PFSK-1 (cell line): Measurements from ENCODE around the gene ZNF530.

ENCODE experiments used
- FOXP2 ChIP-seq: optimal IDR thresholded peaks from 2 replicates; pipeline ENCODE3; 2011; ENCODE audit warnings: borderline replicate concordance, control low read depth, inconsistent platforms; ENCODE audit not compliant: insufficient read depth; ENCODE audit errors: extremely low read length, extremely low read depth
- POLR2AphosphoS5 ChIP-seq: IDR thresholded peaks from 2 replicates; pipeline ENCODE4 v1.6.1; 2012; ENCODE audit warnings: low read depth, mild to moderate bottlenecking, control low read depth, low read length, moderate library complexity
- SIN3A ChIP-seq: IDR thresholded peaks from 2 replicates; pipeline ENCODE4 v1.6.1; 2012; ENCODE audit warnings: mild to moderate bottlenecking, low read length, moderate library complexity, borderline replicate concordance; ENCODE audit not compliant: insufficient read depth
- TAF1 ChIP-seq: IDR thresholded peaks from 2 replicates; pipeline ENCODE4 v1.6.1; 2012; ENCODE audit warnings: low read length, control low read depth, borderline replicate concordance; ENCODE audit not compliant: insufficient read depth
- TF ChIP-seq, protein P1 (sequence below), 2 experiments: IDR thresholded peaks; 2 replicates each; pipeline versions ENCODE4 v1.6.1 to v1.8.0; 2011 to 2012; ENCODE audit warnings: low read depth in 2 of 2, low read length in 2 of 2, control low read depth in 1 of 2, inconsistent platforms in 1 of 2, mild to moderate bottlenecking in 1 of 2, moderate library complexity in 1 of 2; ENCODE audit not compliant: insufficient read depth in 1 of 2

The ZNF530 gene

DNA sequence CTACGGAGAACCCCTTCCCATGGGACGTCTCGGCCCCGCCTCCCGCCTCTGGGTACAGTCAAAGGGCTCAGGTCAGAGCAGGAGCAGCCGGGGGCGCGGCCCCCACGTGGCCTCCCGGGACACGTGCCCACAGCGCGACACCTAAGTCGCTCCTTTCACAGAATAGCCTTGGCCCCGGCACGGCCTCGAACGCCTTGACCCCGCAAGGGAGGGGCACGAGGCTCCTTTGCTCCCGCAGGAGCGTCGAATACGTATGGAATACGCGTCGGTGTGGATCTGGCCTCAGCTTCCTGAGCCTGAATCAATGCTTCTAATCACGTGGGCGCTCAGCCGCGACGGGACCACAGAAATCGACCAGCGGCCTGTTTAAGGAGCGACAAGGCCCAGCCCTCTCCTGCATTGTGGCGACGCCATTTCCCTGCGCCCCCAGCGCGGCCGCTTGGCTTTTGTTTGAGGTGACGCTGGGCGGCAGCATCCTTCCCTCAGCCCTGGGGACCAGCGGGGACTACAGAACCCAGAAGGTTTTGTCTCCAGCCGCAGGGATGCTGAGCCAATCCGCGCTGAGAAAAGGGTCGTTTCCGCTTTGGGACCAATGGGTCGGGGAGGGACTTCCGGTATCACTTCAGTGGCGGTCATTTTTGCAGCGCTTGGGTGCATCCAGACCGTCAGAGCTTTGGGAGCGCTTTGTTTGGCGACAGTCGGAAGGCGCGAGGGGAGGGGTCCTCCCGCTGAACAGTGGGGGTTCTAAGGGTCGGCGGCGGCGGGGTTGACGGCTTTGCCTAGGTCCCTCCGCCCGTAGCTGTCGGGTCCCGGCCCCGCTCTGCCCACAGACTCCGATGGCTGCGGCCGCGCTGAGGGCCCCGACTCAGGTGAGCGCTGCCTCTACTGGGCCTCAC is 15.9 kb upstream of the ZNF530 start, which contains the start of gene ZIK1:
TSS of gene ZIK1 (plus strand) at position 625 of the 896 bp plus-strand sequence. CDS start at position 837, 212 bp downstream.
- TF ChIP-seq POLR2AphosphoS5 = no peak
- no peak for TF ChIP-seq FOXP2
- TF ChIP-seq TAF1 = peak; percentile 68; the same call in 1 of the 2 replicates
- no peak for TF ChIP-seq SIN3A

- TF ChIP-seq, protein P1, sequence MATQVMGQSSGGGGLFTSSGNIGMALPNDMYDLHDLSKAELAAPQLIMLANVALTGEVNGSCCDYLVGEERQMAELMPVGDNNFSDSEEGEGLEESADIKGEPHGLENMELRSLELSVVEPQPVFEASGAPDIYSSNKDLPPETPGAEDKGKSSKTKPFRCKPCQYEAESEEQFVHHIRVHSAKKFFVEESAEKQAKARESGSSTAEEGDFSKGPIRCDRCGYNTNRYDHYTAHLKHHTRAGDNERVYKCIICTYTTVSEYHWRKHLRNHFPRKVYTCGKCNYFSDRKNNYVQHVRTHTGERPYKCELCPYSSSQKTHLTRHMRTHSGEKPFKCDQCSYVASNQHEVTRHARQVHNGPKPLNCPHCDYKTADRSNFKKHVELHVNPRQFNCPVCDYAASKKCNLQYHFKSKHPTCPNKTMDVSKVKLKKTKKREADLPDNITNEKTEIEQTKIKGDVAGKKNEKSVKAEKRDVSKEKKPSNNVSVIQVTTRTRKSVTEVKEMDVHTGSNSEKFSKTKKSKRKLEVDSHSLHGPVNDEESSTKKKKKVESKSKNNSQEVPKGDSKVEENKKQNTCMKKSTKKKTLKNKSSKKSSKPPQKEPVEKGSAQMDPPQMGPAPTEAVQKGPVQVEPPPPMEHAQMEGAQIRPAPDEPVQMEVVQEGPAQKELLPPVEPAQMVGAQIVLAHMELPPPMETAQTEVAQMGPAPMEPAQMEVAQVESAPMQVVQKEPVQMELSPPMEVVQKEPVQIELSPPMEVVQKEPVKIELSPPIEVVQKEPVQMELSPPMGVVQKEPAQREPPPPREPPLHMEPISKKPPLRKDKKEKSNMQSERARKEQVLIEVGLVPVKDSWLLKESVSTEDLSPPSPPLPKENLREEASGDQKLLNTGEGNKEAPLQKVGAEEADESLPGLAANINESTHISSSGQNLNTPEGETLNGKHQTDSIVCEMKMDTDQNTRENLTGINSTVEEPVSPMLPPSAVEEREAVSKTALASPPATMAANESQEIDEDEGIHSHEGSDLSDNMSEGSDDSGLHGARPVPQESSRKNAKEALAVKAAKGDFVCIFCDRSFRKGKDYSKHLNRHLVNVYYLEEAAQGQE (IDR thresholded peaks at IDR 0.05; ENCODE audit: insufficient read depth in 1 of 2, low read depth in 2 of 2, low read length in 2 of 2) = no peak
- no peak for TF ChIP-seq POLR2AphosphoS5
- no peak for TF ChIP-seq FOXP2
- TF ChIP-seq SIN3A = no peak
These were observed 12.2 kb upstream of the ZNF530 start for GRCh38 chr19:57587529-57587928.

DNA sequence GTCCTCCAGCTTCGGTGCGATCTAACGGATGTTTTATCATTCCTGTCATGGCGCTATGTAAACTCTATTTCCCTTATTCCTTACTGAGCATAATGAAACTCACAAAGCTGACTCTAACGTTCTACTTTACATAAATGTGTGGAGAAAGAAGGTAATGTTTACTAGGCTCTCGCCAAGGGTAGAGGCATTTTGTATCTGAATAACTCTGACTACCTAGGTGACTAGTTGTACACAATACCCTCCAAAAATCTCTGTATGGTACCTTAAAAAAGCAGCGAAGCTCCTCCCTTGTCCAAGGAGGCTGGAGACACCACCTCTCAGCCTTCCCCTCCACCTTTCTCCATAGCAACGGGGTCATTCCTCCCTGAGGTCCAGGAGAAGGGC is 316 bp upstream of the ZNF530 start:
- TF ChIP-seq FOXP2 = no peak
- TF ChIP-seq SIN3A = no peak
- TF ChIP-seq POLR2AphosphoS5 = no peak
- TF ChIP-seq, protein P1 (IDR thresholded peaks at IDR 0.05; ENCODE audit: insufficient read depth in 1 of 2, low read depth in 2 of 2, low read length in 2 of 2) = no peak
- no peak for TF ChIP-seq TAF1

- TF ChIP-seq, protein P1 (IDR thresholded peaks at IDR 0.05; ENCODE audit: insufficient read depth in 1 of 2, low read depth in 2 of 2, low read length in 2 of 2) = no peak
- TF ChIP-seq TAF1 (no peak), SIN3A (no peak), POLR2AphosphoS5 (no peak), FOXP2 (no peak)
These were observed 7.2 kb downstream of the ZNF530 start for GRCh38 chr19:57606931-57607330.

DNA sequence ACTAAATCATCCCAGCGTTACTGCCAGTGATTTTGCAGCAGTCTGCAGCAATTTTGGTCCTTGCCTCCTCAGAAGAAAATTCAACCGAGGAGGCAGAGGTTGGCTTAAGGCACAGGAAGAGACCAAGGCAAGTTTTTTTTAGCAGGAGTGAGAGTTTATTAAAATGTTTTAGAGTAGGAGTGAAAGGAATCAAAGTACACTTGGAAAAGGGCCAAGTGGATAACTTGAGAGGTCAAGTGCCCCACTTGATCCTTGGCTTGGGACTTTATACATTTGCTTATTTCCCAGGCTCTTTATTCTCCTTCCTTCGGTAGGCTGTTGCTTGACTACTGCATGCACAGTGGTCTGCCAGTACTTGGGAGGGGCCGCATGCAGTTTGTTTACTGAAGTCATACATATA is 11.4 kb downstream of the ZNF530 start:
- TF ChIP-seq, protein P1 (IDR thresholded peaks at IDR 0.05; ENCODE audit: insufficient read depth in 1 of 2, low read depth in 2 of 2, low read length in 2 of 2) = no peak
- TF ChIP-seq TAF1 (no peak), SIN3A (no peak), FOXP2 (no peak), POLR2AphosphoS5 (no peak)
